GM18873 (cell line): ENCODE data around the gene EDARADD.
A peak's percentile ranks its signal among the peaks of the same experiment; 100 is the strongest.

Experiments used
- ATAC-seq: cut with Tn5 transposase; IDR thresholded peaks from one replicate; pipeline ENCODE4 v1.9.1; 2021; ENCODE audit warnings: mild to moderate bottlenecking, moderate library complexity, moderate number of reproducible peaks; ENCODE audit not compliant: unreplicated experiment, low FRiP score

The EDARADD gene

DNA sequence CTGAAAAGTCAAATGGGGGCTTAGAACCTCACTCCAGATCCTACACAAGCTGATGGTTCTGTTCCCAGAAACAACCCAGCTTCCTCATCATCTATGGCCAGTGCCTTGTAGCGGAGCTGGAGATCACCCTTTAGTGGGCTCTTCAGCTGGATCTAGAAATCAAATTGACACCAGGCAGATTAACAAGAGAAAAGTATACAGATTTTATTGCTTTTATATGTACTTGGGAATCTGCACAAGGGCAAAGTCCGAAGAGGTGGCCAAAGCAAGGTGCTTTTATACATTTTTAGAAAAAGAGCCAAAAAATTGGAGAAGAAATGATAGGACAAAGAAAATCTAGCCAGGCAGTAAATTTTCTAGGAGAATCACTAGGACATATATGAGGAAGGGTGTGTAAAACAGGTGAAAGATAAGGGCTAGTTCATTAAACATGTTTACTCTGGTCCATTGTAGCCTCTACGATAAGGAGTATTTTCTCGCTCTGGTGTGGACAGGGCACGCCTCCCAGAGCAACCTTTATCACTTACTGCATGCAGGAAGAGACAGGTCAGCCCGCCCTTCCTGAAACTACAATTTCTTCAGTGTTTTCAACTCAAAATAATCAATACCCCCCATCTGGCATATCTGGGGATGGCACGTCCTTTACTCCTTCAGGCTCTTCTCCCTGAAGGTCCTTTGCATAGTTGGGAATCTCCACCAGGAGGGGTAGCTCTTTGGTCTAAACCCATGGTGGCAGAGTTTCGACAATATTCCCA, 115.7 kb downstream of the EDARADD start:
- ATAC-seq: no peak

DNA sequence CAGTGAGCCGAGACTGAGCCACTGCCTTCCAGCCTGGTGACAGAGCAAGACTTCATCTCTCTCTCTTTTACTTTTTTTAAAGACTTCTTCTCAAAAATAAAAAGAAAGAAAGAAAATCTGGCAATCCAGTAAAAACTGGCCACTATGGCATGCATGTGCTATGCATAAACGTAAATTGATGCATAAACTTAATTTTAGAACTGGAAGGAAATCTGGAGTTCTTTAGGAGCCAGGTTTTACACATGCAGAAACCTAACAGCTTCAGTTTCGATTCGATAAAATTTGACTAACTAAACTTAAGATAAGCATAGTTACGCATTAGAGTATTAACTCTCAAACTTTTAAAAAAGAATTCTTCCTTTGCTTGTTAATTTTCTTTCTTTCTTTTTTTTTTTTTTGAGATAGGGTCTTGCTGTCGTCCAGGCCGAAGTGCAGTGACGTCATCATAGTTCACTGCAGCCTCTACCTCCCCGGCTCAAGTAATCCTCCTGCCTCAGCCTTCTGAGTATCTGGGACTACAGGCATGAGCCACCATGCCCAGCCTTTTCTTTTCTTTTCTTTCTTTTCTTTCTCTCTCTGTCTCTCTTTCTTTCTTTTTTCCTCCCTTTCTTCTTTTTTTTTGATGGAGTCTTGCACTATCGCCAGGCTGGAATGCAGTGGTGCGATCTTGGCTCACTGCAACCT, 117.8 kb downstream of the EDARADD start:
- ATAC-seq: no peak

DNA sequence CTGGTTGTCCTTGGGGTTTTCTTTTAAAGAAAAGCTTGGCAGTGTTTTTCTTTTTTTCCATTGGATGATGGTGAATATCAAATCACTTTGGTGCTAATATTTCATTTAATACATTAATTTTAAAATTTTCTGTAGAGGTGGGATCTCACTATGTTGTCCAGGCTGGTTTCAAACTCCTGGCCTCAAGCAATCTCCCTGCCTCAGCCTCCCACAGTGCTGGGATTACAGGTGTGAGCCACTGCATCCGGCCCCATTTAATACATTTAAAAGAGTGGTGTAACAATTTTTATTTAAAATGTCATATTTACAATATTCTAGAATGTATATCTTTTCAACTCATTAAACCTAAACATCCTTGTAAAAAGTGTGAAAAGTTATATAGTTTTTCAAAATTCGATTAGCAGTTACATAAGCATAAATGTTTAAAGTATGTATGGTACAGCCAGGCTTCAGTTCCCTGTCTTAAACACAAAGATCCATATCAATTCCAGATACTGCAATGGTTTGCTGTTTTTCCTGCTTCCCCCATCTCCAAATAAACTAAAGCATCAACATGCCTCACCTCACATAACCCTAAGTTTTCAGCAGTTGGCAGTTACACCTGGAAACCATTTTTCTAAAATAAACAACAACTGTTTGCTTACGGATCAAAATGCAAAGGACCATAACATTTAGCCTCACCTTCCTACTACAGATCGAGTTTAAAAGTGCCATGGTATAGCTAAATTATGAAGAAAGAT, 120.8 kb downstream of the EDARADD start:
- no peak for ATAC-seq

DNA sequence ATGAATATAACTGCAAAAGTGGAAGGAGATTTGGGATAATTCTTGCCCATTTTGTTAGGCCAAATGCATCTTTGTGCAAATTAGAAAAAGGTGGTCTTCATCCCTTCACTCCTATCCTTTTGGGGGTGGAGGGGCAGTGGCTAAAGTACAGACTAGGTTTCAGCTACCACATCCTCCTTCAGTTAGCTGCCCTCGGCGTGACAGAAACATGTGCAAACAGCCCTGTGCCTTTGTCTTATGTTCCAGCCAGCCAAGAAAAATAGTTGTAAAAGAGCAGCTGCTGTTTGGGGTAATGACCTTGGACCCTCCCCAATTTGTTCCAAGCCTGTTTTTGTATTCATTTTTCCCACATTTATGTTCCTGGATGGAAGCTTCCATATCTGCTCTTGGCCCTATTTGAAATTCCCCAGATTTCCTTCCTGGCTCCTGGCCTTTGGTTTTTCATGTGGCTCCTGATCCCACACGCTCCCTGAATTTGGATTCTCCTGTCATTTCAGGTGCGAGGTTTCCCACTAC, 121.4 kb downstream of the EDARADD start:
- no peak for ATAC-seq

- no peak for ATAC-seq
These were observed 123.0 kb downstream of the EDARADD start for GRCh38 chr1:236516929-236517704.

DNA sequence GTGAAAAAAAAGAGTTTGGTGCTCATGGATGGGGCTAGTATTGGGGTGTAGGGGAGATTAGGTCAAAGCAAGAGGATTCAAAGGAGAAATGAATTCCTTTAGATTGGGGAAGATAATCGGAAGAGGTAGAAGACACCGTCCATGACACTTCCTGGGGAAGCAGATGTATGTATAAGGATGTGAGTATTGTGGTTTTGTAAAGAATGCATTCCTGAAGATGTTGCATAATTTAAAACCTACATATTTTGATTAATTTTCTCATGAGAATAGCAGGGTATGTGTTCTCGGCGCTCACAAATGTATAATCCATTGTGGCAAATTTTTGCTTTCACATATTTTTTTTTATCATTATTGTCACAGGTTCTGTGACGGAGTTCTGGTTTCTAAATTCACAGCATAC, 124.2 kb downstream of the EDARADD start:
- no peak for ATAC-seq

DNA sequence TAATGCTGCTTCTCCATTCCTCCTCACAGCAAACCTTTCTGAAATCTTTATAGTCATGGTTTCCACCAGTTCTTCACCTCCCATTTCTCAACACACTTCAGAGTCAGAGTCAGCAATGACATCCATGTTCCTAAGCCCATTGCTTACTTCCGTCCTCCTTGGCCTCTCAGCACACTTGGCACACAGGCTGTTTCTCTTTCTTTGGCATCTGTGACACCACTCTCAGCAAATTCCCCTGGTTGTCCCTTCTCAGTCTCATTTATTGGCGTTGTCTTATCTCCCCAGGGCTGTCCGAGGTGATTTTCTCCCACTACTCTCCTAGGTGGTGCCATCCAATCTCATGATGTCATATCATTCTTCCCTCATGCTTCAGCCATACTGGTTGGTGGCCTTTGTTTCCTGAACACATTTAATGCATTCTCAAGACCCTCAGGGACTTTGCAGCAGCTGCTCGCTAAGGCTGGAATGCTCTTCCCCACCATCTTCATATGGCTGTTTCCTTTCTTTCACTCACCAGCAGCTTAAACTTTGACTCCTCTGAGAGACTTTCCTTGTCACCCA, 126.4 kb downstream of the EDARADD start:
- no peak for ATAC-seq

DNA sequence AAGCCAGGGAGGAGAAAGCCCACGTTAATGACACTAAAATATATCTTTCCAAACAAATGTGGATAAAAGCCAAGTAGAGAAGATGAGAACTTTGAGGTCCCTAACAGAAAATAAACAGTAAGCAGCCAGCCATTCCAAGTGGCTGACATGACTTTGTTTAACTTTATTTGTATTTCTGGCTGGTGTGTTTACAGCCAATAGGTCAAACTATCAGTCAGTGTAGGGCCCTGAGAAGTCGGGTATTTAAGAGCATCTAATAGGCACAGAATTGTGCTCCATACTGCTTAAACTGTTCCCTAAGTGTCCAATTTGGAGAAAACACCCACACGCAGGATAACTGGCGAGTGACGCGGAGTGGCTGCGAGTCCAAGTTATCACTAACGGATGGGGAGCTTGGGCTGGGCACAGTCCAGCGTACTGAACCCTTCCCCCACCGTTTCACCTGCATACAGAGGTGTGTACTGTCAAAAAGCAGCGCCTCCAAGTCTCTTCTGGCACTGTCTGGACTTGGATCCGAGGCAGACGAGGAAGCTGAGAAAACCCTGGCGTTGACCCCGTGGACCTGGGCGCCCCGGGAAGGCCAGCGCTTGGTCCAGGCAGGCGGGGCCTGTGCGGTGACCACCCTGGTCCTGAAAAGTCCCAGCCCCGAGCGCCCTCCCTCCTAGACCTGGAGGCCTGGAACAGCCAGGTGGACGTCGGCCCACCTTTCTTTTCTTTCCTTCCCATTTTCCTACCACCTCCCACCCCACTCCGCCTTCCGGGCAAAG, 129.0 kb downstream of the EDARADD start:
- ATAC-seq: no peak

- peak; percentile 32 for ATAC-seq
These were observed 129.6 kb downstream of the EDARADD start, which contains the start of gene LGALS8 for GRCh38 chr1:236523704-236524141. LGALS8 (plus strand) TSS chr1:236523982; CDS start chr1:236526071, 2,089 bp downstream.

DNA sequence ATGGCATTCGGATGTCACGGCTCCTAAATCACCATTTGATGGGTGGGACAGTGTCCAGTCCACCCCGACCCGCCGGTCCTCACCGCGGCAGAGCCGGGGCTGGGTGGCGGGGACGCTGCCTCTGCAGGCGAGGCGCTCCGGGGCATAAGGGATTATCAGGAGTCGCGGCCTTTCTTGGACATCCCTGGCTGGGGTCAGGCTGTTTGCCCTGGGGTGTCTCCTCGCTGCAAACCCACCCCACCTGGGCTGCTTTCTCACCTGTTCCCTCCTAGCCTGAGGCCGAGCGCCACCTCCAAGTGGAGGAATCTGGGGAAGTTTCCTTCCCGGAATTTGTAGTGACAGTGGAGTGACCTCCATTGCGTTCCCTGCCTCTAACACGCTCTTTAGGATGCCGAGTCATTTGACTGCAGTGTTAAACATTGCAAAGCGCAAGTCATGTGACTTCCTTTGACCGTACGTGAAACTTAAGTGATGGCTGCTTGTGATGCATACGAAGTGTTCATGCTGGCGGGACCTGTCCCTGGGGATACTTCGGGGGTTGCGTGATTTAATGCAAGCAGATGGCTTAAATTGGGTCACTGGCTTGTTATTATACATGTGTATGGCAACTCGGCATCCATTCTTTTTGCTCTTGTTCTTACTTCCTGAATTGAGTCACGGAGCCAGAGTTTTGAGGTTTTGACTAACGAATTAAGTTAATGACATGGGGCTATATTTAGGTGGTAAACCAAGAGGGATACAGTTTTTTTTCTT, 130.2 kb downstream of the EDARADD start:
- ATAC-seq: peak; percentile 95

GRCh38 chr1:236524895-236525184, 130.8 kb downstream of the EDARADD start:
- ATAC-seq: no peak

GRCh38 chr1:236526079-236526478, 132.0 kb downstream of the EDARADD start:
- ATAC-seq: no peak

DNA sequence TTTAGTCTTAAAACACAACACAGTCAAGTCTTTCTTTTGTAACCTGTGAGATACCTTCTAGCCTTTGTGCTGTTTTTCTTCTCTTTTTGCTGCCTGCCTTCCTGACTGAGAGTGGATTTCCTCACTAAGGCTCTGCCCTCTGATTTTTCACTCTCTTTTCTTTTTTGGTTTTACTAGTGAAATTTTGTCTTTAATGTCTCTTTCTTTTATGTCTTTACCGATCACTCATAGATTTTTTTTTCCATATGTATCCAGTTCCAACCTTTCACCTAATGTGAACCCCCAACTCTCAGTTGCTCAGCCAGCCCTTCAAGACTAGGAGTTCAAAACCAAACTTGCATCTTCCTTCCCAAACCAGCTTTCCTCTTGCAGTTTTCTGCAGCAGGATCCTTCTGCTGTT, 136.2 kb downstream of the EDARADD start:
- no peak for ATAC-seq

DNA sequence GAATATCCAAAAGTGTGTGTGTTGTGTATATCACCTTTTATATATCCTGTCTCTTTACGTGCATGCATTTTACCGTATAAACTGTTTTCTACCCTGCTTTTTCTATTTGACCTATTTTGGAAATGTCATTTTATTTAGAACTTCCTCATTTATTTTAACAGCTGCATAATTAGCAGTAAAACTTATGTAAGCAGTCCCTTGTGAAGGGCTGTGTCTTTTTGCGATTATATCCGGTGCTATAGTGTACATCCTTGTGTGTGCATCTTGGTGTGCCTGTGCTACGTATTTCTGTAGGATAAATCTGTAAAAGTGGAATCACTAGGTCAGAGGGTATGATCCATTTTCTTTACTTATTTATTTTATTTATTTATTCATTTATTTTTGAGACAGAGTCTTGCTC, 136.9 kb downstream of the EDARADD start:
- no peak for ATAC-seq

DNA sequence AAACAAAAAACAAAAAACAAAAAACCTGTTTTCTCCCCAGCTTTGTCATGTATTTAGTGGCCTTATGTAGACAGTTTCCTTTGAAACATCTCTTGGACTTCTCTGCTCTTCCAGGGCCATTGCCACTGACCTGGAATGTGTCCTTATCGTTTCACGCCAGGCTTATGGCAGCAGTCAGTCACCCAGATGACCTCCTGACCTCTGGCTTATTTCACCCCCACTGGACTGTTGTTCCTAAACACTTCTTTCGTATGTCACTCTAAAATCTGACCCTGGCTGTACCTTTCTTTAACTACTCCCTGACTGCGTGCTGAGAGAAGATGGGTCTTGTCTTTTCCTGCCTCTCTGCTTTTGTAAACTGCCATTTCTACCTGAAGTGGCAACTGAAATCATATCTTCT, 138.8 kb downstream of the EDARADD start:
- ATAC-seq: no peak

DNA sequence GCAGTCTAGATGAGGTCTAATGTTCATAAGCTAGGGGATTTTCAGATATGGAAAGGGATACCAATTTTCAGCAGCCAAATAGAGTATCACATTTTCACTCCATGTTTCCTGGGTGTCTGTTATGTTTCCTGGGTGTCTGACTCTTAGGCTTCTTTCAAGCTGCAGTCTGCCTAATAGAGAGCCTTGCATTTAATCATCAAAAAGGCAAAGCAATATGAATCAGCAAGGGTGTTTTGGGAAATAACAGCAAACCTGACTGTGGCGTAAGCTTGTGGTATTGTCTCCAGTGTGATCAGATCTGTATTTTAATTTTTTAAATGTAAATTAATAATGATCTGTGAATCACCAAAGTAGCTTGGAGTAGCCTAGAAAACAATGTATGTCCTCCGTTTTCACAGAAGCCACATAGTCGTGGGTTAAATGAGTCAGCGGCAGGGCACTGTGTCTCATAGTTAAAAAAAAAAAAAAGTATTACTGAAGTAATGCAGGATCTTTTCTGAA, 140.1 kb downstream of the EDARADD start:
- ATAC-seq: no peak
